GM18951 (cell line): Measurements from ENCODE around the gene CORO2A.

Experiments
- POLR2A ChIP-seq: IDR thresholded peaks from 4 replicates; pipeline ENCODE4 v1.6.1; 2011; ENCODE audit warnings: mild to moderate bottlenecking; ENCODE audit not compliant: insufficient read length, insufficient read depth; ENCODE audit errors: extremely low read depth
- in situ Hi-C: fragments of 300-500 bp; cut with MboI; formaldehyde crosslinking; loops from one replicate; pipeline ENCODE4 v1.12.0; 2022; ENCODE audit warnings: low sequenced_read_pairs, mixed read lengths, inconsistent platforms; ENCODE audit not compliant: unreplicated experiment

CORO2A gene

GRCh38 chr9:98215271-98215670 lies 22.8 kb upstream of the CORO2A start:
- in situ Hi-C loops = no loop called here
- TF ChIP-seq POLR2A = no peak

- no peak for TF ChIP-seq POLR2A
Measured at GRCh38 chr9:98214811-98215210, 22.4 kb upstream of the CORO2A start.

GRCh38 chr9:98211260-98211659 lies 18.8 kb upstream of the CORO2A start:
- TF ChIP-seq POLR2A = no peak
- in situ Hi-C loops = no loop called here

More at GRCh38 chr9:98214811-98215210, 22.4 kb upstream of the CORO2A start:
- in situ Hi-C loops = no loop called here

GRCh38 chr9:98210435-98210834 lies 18.0 kb upstream of the CORO2A start:
- in situ Hi-C loops = no loop called here
- TF ChIP-seq POLR2A = no peak

GRCh38 chr9:98209530-98209929 lies 17.1 kb upstream of the CORO2A start:
- in situ Hi-C loops = no loop called here

GRCh38 chr9:98208635-98209034 lies 16.2 kb upstream of the CORO2A start:
- no peak for TF ChIP-seq POLR2A
- in situ Hi-C loops = no loop called here

More at GRCh38 chr9:98209530-98209929, 17.1 kb upstream of the CORO2A start:
- no peak for TF ChIP-seq POLR2A

- in situ Hi-C loops = no loop called here
- TF ChIP-seq POLR2A = no peak
Measured at GRCh38 chr9:98207606-98208005, 15.2 kb upstream of the CORO2A start.

- TF ChIP-seq POLR2A = no peak
- in situ Hi-C loops = no loop called here
Measured at GRCh38 chr9:98206754-98207153, 14.3 kb upstream of the CORO2A start.

GRCh38 chr9:98204692-98205091 lies 12.3 kb upstream of the CORO2A start:
- in situ Hi-C loops = no loop called here
- no peak for TF ChIP-seq POLR2A

GRCh38 chr9:98203153-98203552 lies 10.7 kb upstream of the CORO2A start:
- in situ Hi-C loops = no loop called here
- no peak for TF ChIP-seq POLR2A

GRCh38 chr9:98202252-98202651 lies 9.8 kb upstream of the CORO2A start:
- no peak for TF ChIP-seq POLR2A
- in situ Hi-C loops = no loop called here

- no peak for TF ChIP-seq POLR2A
- in situ Hi-C loops = no loop called here
Measured at GRCh38 chr9:98201749-98202148, 9.3 kb upstream of the CORO2A start.

GRCh38 chr9:98201102-98201501 lies 8.7 kb upstream of the CORO2A start:
- no peak for TF ChIP-seq POLR2A
- in situ Hi-C loops = no loop called here

GRCh38 chr9:98199388-98200033 lies 7.1 kb upstream of the CORO2A start:
- in situ Hi-C loops = no loop called here
- no peak for TF ChIP-seq POLR2A

- TF ChIP-seq POLR2A = no peak
- in situ Hi-C loops = no loop called here
Measured at GRCh38 chr9:98195671-98196070, 3.2 kb upstream of the CORO2A start.

- in situ Hi-C loops = no loop called here
- TF ChIP-seq POLR2A = no peak
Measured at GRCh38 chr9:98193336-98193944, 1.0 kb upstream of the CORO2A start.
